Measurements from ENCODE around the gene IPMK. TPM values are rescaled to one million over a fixed set of nuclear protein-coding genes. Genes with fewer than 3 reads are reported as not detected.

IPMK gene
- total RNA-seq, 1 experiment from 2014 or later: 7.2 TPM

GRCh38 chr10:58304099-58304633 lies 36.5 kb upstream of the IPMK start:
- Histone ChIP-seq H3K27ac (ENCODE audit: insufficient read length, low read depth, low read length) (no peak overlapping the region), H3K23me2 (ENCODE audit: insufficient read length, low read depth, low read length, poor library complexity, severe bottlenecking) (no peaks in the 10 kb centered on the region), H4K8ac (replicated peaks; ENCODE audit: insufficient read length, low read depth, low read length) (no peak overlapping the region), H4K91ac (ENCODE audit: insufficient read length, low read depth, low read length) (no peak overlapping the region), H4K5ac (ENCODE audit: insufficient read length, low read depth, low read length) (no peak overlapping the region), H3K79me2 (ENCODE audit: insufficient read depth, low read length) (no peaks in the 10 kb centered on the region), H3K56ac (ENCODE audit: insufficient read length, low read depth, low read length) (no peak overlapping the region), H3T11ph (ENCODE audit: low read length) (no peak overlapping the region), H2AK5ac (ENCODE audit: insufficient read length, low read length) (no peak overlapping the region), H3K4me1 (ENCODE audit: insufficient read depth, low read length) (no peaks in the 10 kb centered on the region), H2BK120ac (ENCODE audit: low read depth, low read length, poor library complexity, severe bottlenecking) (no peak overlapping the region), H3K4ac (ENCODE audit: low read depth, low read length) (no peak overlapping the region), H2BK5ac (ENCODE audit: insufficient read length, low read length) (no peak overlapping the region), H3K9ac (ENCODE audit: extremely low read depth, insufficient read length, low read length) (no peak overlapping the region), H2BK15ac (ENCODE audit: low read depth, low read length) (no peak overlapping the region), H2BK12ac (ENCODE audit: insufficient read length, low read depth, low read length) (no peak overlapping the region), H3K14ac (ENCODE audit: insufficient read depth, low read length) (no peak overlapping the region), H3K4me2 (ENCODE audit: insufficient read depth, insufficient read length, low read length) (no peak overlapping the region), H3K23ac (ENCODE audit: insufficient read length, low read depth, low read length) (no peak overlapping the region), H2BK20ac (ENCODE audit: low read depth, low read length, poor library complexity, severe bottlenecking) (no peak overlapping the region), H3K79me1 (ENCODE audit: insufficient read depth, low read depth, low read length, poor library complexity, severe bottlenecking) (no peaks in the 10 kb centered on the region), H3K18ac (ENCODE audit: insufficient read length, low read depth, low read length) (no peak overlapping the region), H4K20me1 (ENCODE audit: control insufficient read depth, insufficient read depth, insufficient read length) (no peaks in the 10 kb centered on the region), H3K9me3 (ENCODE audit: control insufficient read depth, low read depth, low read length) (no peaks in the 10 kb centered on the region), H2AFZ (ENCODE audit: low read length) (no peak overlapping the region), H3K27me3 (ENCODE audit: insufficient read depth, low read length) (no peaks in the 10 kb centered on the region)
- TF ChIP-seq, protein P1, sequence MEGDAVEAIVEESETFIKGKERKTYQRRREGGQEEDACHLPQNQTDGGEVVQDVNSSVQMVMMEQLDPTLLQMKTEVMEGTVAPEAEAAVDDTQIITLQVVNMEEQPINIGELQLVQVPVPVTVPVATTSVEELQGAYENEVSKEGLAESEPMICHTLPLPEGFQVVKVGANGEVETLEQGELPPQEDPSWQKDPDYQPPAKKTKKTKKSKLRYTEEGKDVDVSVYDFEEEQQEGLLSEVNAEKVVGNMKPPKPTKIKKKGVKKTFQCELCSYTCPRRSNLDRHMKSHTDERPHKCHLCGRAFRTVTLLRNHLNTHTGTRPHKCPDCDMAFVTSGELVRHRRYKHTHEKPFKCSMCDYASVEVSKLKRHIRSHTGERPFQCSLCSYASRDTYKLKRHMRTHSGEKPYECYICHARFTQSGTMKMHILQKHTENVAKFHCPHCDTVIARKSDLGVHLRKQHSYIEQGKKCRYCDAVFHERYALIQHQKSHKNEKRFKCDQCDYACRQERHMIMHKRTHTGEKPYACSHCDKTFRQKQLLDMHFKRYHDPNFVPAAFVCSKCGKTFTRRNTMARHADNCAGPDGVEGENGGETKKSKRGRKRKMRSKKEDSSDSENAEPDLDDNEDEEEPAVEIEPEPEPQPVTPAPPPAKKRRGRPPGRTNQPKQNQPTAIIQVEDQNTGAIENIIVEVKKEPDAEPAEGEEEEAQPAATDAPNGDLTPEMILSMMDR (conservative IDR thresholded peaks at IDR 0.05): no peak
- Mint-ChIP-seq H3K4me3 (no peak overlapping the region), H3K27me3 (ENCODE audit: low read depth) (no peaks in the 10 kb centered on the region; the same call in 1 of the 2 replicates), H3K36me3 (ENCODE audit: insufficient read depth in 1 of 3, low read depth in 3 of 3) (no peaks in the 10 kb centered on the region), H3K9me3 (no peaks in the 10 kb centered on the region), H3K4me1 (peaks cover 5 to 6% of the 10 kb centered on the region in 2 experiments; a peak in 3 of 4 replicates), H3K27ac (no peak overlapping the region)
- no CpG with 5 or more reads among the region's 3 CpGs for WGBS (ENCODE audit: extremely low coverage, insufficient read length, low lambda C conversion rate)
- DNase-seq: no peak
